ENCODE results near the gene KLK4. TPM values are rescaled to one million over a fixed set of nuclear protein-coding genes. Genes with fewer than 3 reads are reported as not detected.

KLK4 gene
- total and polyA plus RNA-seq, 4 donors, result 0.03 to 0.26 TPM; not detected in 2

- Histone ChIP-seq H3K9ac (ENCODE audit: insufficient read depth in 1 of 2, low read length in 2 of 2) (no peak overlapping the region), H3K9me3 (ENCODE audit: control insufficient read depth in 4 of 4, insufficient read depth in 3 of 4, low read length in 3 of 4) (peaks cover 0 to 13% (median 0%) of the 10 kb centered on the region in 4 donors), H3K36me3 (ENCODE audit: control insufficient read depth in 4 of 4, insufficient read depth in 4 of 4, low read length in 4 of 4) (no peaks in the 10 kb centered on the region), H3K27me3 (ENCODE audit: control insufficient read depth in 3 of 3, insufficient read depth in 3 of 3, low read length in 2 of 3) (peaks cover 17 to 55% (median 25%) of the 10 kb centered on the region in 3 donors), H3K4me1 (ENCODE audit: control insufficient read depth in 5 of 5, insufficient read depth in 5 of 5, low read length in 5 of 5) (peaks cover 0 to 5% (median 0%) of the 10 kb centered on the region in 5 donors), H3K27ac (ENCODE audit: low read depth in 1 of 2, low read length in 1 of 2) (no peak overlapping the region), H3K4me3 (no peak overlapping the region)
- no peak for DNase-seq
- 15 to 21% methylated on average over 21 of the region's 21 CpGs for WGBS, 2 donors
- ATAC-seq (ENCODE audit: insufficient read depth, low FRiP score), result no peak
- TF ChIP-seq CTCF (IDR thresholded peaks at IDR 0.05; ENCODE audit: control extremely low read depth, extremely low read depth), result no peak
Observed at GRCh38 chr19:50912102-50912599, 956 bp upstream of the KLK4 start.

DNA sequence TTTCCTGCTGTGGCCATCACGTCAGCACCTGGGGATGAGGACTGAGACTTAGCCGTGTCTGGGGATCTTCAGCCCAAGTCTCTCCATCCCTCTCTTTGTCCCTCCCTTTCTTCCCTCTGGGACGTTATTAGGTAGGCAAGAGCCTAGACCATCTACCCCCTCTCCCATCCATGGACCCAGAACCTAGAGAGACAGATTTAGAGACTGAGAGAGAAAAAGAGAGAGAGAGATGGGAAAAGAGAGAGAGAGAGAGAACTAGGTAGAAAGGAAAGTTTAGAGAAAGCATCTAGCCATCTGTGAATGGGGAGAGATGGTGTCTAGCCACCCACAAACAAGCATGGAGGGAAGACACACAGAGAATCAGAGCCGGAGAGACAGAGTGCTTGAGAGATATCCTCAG, 473 bp downstream of the KLK4 start:
- no peak for TF ChIP-seq CTCF (IDR thresholded peaks at IDR 0.05; ENCODE audit: control extremely low read depth, extremely low read depth)

DNA sequence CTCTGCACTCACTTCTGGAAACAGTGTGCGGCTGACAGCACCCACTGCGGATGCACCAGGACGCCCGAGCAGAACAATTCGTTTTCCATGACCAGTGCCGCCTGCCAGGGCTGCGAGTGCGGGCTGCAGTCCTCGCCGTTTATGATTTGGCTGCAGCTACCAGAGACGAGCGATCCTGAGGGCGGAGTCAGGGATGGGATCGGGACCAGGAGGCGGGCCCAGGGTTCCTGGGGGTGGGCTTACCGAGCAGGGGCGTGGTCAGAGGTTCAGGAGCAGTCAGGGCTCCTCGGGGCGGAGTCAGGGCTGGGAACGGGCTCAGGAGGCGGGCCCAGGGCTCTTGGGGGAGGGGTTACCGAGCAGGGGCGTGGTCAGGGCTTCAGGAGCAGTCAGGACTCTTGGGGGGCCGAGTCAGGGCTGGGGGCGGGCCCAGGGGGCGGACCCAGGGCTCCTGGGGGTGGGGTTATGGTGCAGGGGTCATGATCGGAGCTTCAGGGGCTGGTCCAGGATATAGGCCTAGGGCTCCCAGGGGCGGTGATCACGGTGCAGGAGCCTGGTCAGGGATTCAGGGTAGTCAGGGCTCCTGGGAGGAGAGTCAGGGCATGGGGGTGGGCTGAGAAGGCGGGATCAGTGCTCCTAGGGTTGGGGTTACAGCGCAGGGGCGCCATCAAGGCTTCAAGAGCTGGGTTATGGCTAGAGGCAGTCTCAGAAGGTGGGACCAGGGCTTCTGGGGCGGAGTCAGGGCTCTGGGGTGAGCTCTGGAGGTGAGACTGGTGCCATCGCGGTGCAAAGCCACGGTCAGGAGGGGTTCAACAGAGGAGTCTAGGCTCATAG, 1.7 kb downstream of the KLK4 start:
- Histone ChIP-seq H3K27me3 (ENCODE audit: control insufficient read depth in 3 of 3, insufficient read depth in 3 of 3, low read length in 2 of 3) (peaks cover 24 to 55% (median 28%) of the 10 kb centered on the region in 3 donors), H3K9me3 (ENCODE audit: control insufficient read depth in 4 of 4, insufficient read depth in 3 of 4, low read length in 3 of 4) (peaks cover 0 to 13% (median 0%) of the 10 kb centered on the region in 4 donors), H3K4me3 (no peak overlapping the region), H3K4me1 (ENCODE audit: control insufficient read depth in 5 of 5, insufficient read depth in 5 of 5, low read length in 5 of 5) (peaks cover 0 to 5% (median 0%) of the 10 kb centered on the region in 5 donors), H3K36me3 (ENCODE audit: control insufficient read depth in 4 of 4, insufficient read depth in 4 of 4, low read length in 4 of 4) (no peaks in the 10 kb centered on the region), H3K9ac (ENCODE audit: insufficient read depth in 1 of 2, low read length in 2 of 2) (no peak overlapping the region), H3K27ac (ENCODE audit: low read depth in 1 of 2, low read length in 1 of 2) (no peak overlapping the region)
- DNase-seq (peak in 2 of 3 donors; percentile 4 to 40), ATAC-seq (ENCODE audit: insufficient read depth, low FRiP score) (no peak)
- 4 to 5% methylated on average over 36 of the region's 36 CpGs for WGBS, 2 donors
- TF ChIP-seq CTCF (IDR thresholded peaks at IDR 0.05; ENCODE audit: control extremely low read depth, extremely low read depth), result no peak

More for the DNA sequence above, 473 bp downstream of the KLK4 start:
- ATAC-seq (ENCODE audit: insufficient read depth, low FRiP score) (no peak), DNase-seq (no peak)
- H3K36me3 ChIP-seq (ENCODE audit: control insufficient read depth in 4 of 4, insufficient read depth in 4 of 4, low read length in 4 of 4), result no peaks in the 10 kb centered on the region
- peaks cover 0 to 13% (median 0%) of the 10 kb centered on the region in 4 donors for H3K9me3 ChIP-seq (ENCODE audit: control insufficient read depth in 4 of 4, insufficient read depth in 3 of 4, low read length in 3 of 4)
- H3K4me1 ChIP-seq (ENCODE audit: control insufficient read depth in 5 of 5, insufficient read depth in 5 of 5, low read length in 5 of 5), result peaks cover 0 to 5% (median 0%) of the 10 kb centered on the region in 5 donors
- H3K4me3 ChIP-seq, result no peak overlapping the region
- no peak overlapping the region for H3K27ac ChIP-seq (ENCODE audit: low read depth in 1 of 2, low read length in 1 of 2)
- peaks cover 24 to 55% (median 26%) of the 10 kb centered on the region in 3 donors for H3K27me3 ChIP-seq (ENCODE audit: control insufficient read depth in 3 of 3, insufficient read depth in 3 of 3, low read length in 2 of 3)
- 58 to 62% methylated on average over 4 of the region's 4 CpGs for WGBS, 2 donors
- H3K9ac ChIP-seq (ENCODE audit: insufficient read depth in 1 of 2, low read length in 2 of 2), result no peak overlapping the region

Measured in lung (tissue), 12 donors.